ENCODE data around the gene CDH6. TPM values are rescaled to one million over a fixed set of nuclear protein-coding genes. Genes with fewer than 3 reads are reported as not detected.

The CDH6 gene
- total RNA-seq, 2 donors from 2014 or later: not detected

- Mint-ChIP-seq H3K9me3 (peaks cover 3% of the 10 kb centered on the region), H3K4me1 (ENCODE audit: low read depth in 2 of 2) (no peaks in the 10 kb centered on the region), H3K36me3 (no peaks in the 10 kb centered on the region), H3K27ac (no peak overlapping the region), H3K4me3 (no peak overlapping the region), H3K27me3 (peaks cover 2 to 14% of the 10 kb centered on the region in 2 donors)
- no peak for DNase-seq (ENCODE audit: low spot score)
- ATAC-seq: no peak
Measured at GRCh38 chr5:31364881-31365636, 171.6 kb downstream of the CDH6 start.

- Mint-ChIP-seq H3K4me3 (no peak overlapping the region), H3K27ac (no peak overlapping the region), H3K27me3 (peaks cover 6 to 15% of the 10 kb centered on the region in 2 donors), H3K9me3 (peaks cover 3% of the 10 kb centered on the region), H3K4me1 (ENCODE audit: low read depth in 2 of 2) (no peaks in the 10 kb centered on the region), H3K36me3 (no peaks in the 10 kb centered on the region)
- DNase-seq (ENCODE audit: low spot score) (no peak), ATAC-seq (no peak)
Measured at GRCh38 chr5:31365776-31366175, 172.3 kb downstream of the CDH6 start.

DNA sequence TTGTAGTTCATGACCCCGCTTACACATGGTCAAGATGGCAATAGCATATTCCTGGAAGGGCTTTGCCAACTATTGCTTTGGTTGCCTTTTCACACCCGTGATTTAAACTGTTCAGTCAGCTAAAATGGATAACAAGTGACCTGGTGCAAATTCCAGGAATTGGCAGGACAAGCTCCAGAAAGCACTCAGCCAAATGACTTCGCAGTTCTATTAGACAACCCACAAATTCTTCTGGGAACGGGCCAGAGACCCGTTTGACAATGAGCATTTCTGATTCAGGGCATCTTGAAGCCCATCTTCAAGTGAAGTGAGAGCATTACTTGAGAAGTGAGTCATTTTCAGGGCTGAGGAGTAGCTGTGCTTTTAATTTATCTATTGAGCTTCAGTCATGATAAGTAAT is 173.5 kb downstream of the CDH6 start:
- DNase-seq (ENCODE audit: low spot score) (no peak), ATAC-seq (no peak)
- Mint-ChIP-seq H3K36me3 (no peaks in the 10 kb centered on the region), H3K4me3 (no peak overlapping the region), H3K9me3 (peaks cover 6% of the 10 kb centered on the region), H3K4me1 (ENCODE audit: low read depth in 2 of 2) (no peaks in the 10 kb centered on the region), H3K27me3 (peaks cover 7 to 23% of the 10 kb centered on the region in 2 donors), H3K27ac (no peak overlapping the region)

DNA sequence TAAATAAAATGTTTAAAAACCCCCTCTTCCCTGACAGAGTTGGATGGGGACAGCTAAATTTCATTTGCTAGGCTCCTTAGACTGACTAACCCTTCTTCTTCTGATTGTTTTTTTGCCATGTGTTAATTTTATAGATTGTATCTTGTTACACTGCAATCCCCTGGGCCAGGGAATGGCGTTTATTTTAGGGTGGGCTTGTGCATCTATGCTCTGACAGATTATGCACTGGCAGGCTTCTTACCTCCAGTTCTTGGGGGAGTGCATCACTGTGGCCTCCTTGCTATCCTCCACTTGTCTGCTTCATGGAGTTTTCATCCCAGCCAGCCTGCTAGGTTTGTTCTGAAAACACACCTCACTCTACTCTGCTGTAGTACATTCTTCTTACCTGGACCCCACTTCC is 178.6 kb downstream of the CDH6 start:
- peaks cover 14 to 31% of the 10 kb centered on the region in 2 donors for H3K27me3 Mint-ChIP-seq
- no peak for DNase-seq (ENCODE audit: low spot score)
- no peak for ATAC-seq
- no peak overlapping the region for H3K27ac Mint-ChIP-seq
- H3K9me3 Mint-ChIP-seq: peaks cover 3% of the 10 kb centered on the region
- H3K4me1 Mint-ChIP-seq (ENCODE audit: low read depth in 2 of 2): no peaks in the 10 kb centered on the region
- H3K36me3 Mint-ChIP-seq: no peaks in the 10 kb centered on the region
- no peak overlapping the region for H3K4me3 Mint-ChIP-seq

DNA sequence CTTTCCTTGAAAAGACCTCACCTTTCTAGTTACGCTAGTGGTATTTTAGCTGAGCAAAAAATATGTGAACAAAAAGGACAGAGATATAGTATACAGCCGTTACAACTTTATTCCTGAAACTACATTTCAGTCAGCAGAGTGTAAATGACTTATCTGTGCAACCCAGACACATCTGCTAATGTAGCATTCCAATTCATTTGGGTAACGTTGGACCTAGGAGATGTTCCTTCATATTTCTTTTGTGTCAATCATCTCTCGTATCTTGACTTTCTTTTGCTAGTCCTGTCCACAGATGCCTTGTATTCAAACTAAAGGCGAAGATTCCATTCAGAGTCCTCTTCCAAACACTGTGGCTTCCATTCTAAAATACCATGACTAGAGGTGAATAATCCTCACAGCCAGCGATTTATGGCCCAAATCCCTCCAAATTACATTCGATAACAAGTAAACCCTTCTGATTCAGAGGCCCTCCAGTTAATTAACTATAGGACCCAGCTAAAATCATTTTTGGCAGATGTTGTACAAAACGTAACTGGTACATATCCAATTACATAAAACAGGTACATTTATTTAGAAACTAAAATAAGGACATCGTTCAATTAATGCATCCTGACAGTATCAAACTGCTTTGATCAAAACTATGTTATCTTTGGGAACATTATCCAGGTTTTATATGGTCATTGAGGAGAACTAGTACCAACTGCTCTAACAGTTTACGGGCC is 182.7 kb downstream of the CDH6 start:
- Mint-ChIP-seq H3K9me3 (peaks cover 1% of the 10 kb centered on the region), H3K27ac (no peak overlapping the region), H3K36me3 (no peaks in the 10 kb centered on the region), H3K27me3 (peaks cover 12 to 20% of the 10 kb centered on the region in 2 donors), H3K4me3 (no peak overlapping the region), H3K4me1 (ENCODE audit: low read depth in 2 of 2) (no peaks in the 10 kb centered on the region)
- DNase-seq (ENCODE audit: low spot score) (no peak), ATAC-seq (no peak)

DNA sequence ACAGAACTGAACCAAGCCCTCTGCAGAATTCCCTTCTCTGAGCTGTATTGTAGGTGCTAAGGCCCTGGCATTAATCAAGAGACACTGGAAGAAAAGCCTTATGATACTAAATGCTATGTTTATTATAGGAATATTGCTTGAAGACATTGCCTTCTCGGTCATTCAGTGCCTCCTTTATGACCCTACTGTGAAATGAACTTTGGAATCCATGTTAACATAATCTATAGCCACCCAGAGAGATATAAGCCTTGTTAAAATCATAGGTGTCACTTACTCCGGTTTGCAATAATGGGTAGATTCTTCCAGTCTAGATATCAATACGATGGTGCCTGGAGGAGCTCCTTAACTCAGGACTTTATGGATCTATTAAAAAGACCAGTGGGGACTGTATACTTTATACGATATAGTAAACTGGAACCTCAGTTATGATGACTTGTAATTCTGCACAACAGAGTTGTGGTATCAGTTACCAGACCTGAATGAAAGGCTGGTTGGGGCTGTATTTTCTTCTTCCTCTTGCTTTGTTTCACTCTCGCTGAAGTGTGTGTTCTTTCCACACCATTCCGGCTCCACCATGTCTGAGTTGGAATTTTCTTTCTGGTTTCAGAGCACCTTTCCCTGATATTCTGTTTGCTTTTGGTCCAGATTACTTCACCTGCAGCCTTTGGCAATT is 183.9 kb downstream of the CDH6 start:
- Mint-ChIP-seq H3K27me3 (peaks cover 12% of the 10 kb centered on the region in 2 donors), H3K4me1 (ENCODE audit: low read depth in 2 of 2) (no peaks in the 10 kb centered on the region), H3K4me3 (no peak overlapping the region), H3K36me3 (no peaks in the 10 kb centered on the region), H3K9me3 (no peaks in the 10 kb centered on the region), H3K27ac (no peak overlapping the region)
- DNase-seq (ENCODE audit: low spot score) (no peak), ATAC-seq (no peak)

GRCh38 chr5:31378136-31378535 is 184.7 kb downstream of the CDH6 start:
- H3K36me3 Mint-ChIP-seq: no peaks in the 10 kb centered on the region
- no peak overlapping the region for H3K27ac Mint-ChIP-seq
- H3K4me3 Mint-ChIP-seq: no peak overlapping the region
- H3K27me3 Mint-ChIP-seq: peaks cover 8% of the 10 kb centered on the region in 2 donors
- H3K4me1 Mint-ChIP-seq (ENCODE audit: low read depth in 2 of 2): no peaks in the 10 kb centered on the region
- ATAC-seq: no peak
- no peak for DNase-seq (ENCODE audit: low spot score)
- no peaks in the 10 kb centered on the region for H3K9me3 Mint-ChIP-seq
